ENCODE results near the gene OR2AT4. TPM values are rescaled to one million over a fixed set of nuclear protein-coding genes. Genes with fewer than 3 reads are reported as not detected.

Gene OR2AT4
- total RNA-seq, 2 donors from 2014 or later = under 0.01 TPM; not detected in 1

DNA sequence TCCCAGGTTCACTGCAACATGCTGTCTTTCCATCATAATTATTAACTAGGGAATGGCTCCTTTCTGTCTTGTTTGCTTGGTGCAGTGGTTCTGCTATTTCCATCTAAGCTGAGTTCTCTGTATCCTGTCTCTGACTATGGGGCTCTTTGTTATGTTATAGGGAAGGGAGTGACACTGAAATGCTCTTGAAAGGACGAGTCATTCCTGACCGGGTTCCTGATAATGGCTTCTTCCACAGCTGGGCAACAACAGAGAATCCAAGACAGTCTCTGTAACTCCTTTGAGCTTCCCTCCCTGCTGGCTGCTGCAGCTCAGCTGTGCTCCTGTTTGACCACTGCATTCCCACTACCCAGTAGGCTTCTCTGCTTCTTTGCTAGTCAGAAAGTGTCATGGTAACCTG lies 24.1 kb downstream of the OR2AT4 start:
- intact Hi-C loops (cut with DNase I) = no loop called here
- ATAC-seq = no peak

DNA sequence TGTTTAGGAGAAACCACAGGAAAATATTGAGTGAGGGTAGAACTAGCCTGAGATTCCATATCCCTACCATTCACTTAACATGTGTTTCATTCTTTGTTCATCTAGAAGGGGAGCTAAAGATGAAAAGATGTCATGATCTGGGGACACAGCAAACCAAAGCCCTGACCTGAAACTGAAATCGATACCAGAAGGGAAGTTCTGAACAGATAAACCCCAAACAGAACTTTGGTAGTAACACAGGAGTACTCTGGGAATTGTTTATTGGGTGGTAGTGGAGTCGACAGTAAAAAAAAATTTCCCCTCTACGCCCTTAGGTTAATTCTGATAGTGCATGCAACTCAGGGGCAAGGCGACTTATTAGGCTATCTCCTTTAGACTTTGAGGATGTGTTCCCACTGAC lies 27.2 kb downstream of the OR2AT4 start:
- ATAC-seq (no peak), DNase-seq (no peak)
- TF ChIP-seq CTCF (IDR thresholded peaks at IDR 0.05) (no peak), POLR2A (IDR thresholded peaks at IDR 0.05) (no peak)
- Histone ChIP-seq H3K4me3 (no peak overlapping the region), H3K36me3 (replicated peaks in 1 of 2; ENCODE audit: insufficient read depth in 1 of 2, low read depth in 2 of 2) (no peaks in the 10 kb centered on the region), H3K27ac (no peak overlapping the region), H3K27me3 (no peaks in the 10 kb centered on the region), H3K4me1 (no peaks in the 10 kb centered on the region), H3K9me3 (no peaks in the 10 kb centered on the region)
- intact Hi-C loops (cut with DNase I) = no loop called here
- 83 to 87% methylated on average over 4 of the region's 4 CpGs for WGBS, 2 donors

More for the DNA sequence above, 24.1 kb downstream of the OR2AT4 start:
- no peak for TF ChIP-seq CTCF (IDR thresholded peaks at IDR 0.05)
- TF ChIP-seq POLR2A (IDR thresholded peaks at IDR 0.05) = no peak
- DNase-seq = no peak
- Histone ChIP-seq H3K27ac (no peak overlapping the region), H3K4me3 (no peak overlapping the region), H3K27me3 (no peaks in the 10 kb centered on the region), H3K36me3 (replicated peaks in 1 of 2; ENCODE audit: insufficient read depth in 1 of 2, low read depth in 2 of 2) (no peaks in the 10 kb centered on the region), H3K4me1 (no peaks in the 10 kb centered on the region), H3K9me3 (no peaks in the 10 kb centered on the region)
- 13 to 14% methylated on average over 2 of the region's 2 CpGs for WGBS, 2 donors

- ATAC-seq = no peak
- Histone ChIP-seq H3K27ac (no peak overlapping the region), H3K27me3 (no peaks in the 10 kb centered on the region), H3K4me1 (no peaks in the 10 kb centered on the region), H3K4me3 (no peak overlapping the region), H3K36me3 (replicated peaks in 1 of 2; ENCODE audit: insufficient read depth in 1 of 2, low read depth in 2 of 2) (no peaks in the 10 kb centered on the region), H3K9me3 (no peaks in the 10 kb centered on the region)
- no peak for DNase-seq
- intact Hi-C loops (cut with DNase I) = no loop called here
- TF ChIP-seq CTCF (IDR thresholded peaks at IDR 0.05) (no peak), POLR2A (IDR thresholded peaks at IDR 0.05) (no peak)
Observed at GRCh38 chr11:75068993-75069392, 27.7 kb downstream of the OR2AT4 start.

DNA sequence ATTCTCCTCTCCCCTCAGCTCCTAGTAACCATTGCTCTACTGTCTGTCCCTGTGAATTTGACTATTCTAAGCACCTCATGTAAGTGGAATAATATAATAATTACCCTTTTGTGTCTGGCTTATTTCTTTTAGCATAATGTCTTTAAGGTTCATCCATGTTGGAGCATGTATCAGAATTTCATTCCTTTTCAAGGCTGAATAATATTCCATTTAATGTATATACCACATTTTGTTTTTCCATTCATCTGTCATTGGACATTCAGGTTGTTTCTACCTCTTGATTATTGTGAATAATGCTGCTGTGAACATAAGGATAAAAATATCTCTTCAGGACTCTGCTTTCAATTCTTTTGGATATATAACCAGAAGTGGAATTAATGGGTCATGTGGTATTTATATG lies 28.1 kb downstream of the OR2AT4 start:
- Histone ChIP-seq H3K4me1 (no peaks in the 10 kb centered on the region), H3K36me3 (replicated peaks in 1 of 2; ENCODE audit: insufficient read depth in 1 of 2, low read depth in 2 of 2) (no peaks in the 10 kb centered on the region), H3K4me3 (no peak overlapping the region), H3K27ac (no peak overlapping the region), H3K27me3 (no peaks in the 10 kb centered on the region), H3K9me3 (no peaks in the 10 kb centered on the region)
- TF ChIP-seq CTCF (IDR thresholded peaks at IDR 0.05) (no peak), POLR2A (IDR thresholded peaks at IDR 0.05) (no peak)
- no peak for DNase-seq
- intact Hi-C loops (cut with DNase I) = no loop called here
- ATAC-seq = no peak

- ATAC-seq (no peak), DNase-seq (no peak)
- Histone ChIP-seq H3K9me3 (no peaks in the 10 kb centered on the region), H3K27me3 (no peaks in the 10 kb centered on the region), H3K4me1 (no peaks in the 10 kb centered on the region), H3K4me3 (no peak overlapping the region), H3K27ac (no peak overlapping the region), H3K36me3 (replicated peaks in 1 of 2; ENCODE audit: insufficient read depth in 1 of 2, low read depth in 2 of 2) (no peaks in the 10 kb centered on the region)
- intact Hi-C loops (cut with DNase I) = no loop called here
- TF ChIP-seq POLR2A (IDR thresholded peaks at IDR 0.05) = no peak
- no peak for TF ChIP-seq CTCF (IDR thresholded peaks at IDR 0.05)
- WGBS, 2 donors = 68% methylated on average over 7 of the region's 7 CpGs
Observed at GRCh38 chr11:75066061-75066460, 30.6 kb downstream of the OR2AT4 start.

Measured in body of pancreas (tissue), 4 donors.